GM12864 (cell line): ENCODE results near the gene MPC2.

ENCODE experiments used
- DNase-seq: peaks from one replicate; pipeline ENCODE4 v3.0.0-alpha.2; 2011; ENCODE audit warnings: low read depth
- H3K4me3 ChIP-seq: 2 replicates; pipeline ENCODE4 v1.5.1; 2011; ENCODE audit warnings: mild to moderate bottlenecking, low read depth, low read length, control low read depth
- CTCF ChIP-seq: IDR thresholded peaks from 2 replicates; pipeline ENCODE4 v1.5.1; 2011; ENCODE audit warnings: low read depth, mild to moderate bottlenecking, moderate library complexity, low read length, control low read depth, inconsistent platforms; ENCODE audit errors: missing control alignments

MPC2 gene

GRCh38 chr1:167949785-167950184 lies 12.9 kb upstream of the MPC2 start:
- no peak for TF ChIP-seq CTCF
- DNase-seq = no peak
- no peak overlapping the region for H3K4me3 ChIP-seq

- no peak overlapping the region for H3K4me3 ChIP-seq
- DNase-seq = no peak
- TF ChIP-seq CTCF = no peak
Measured at GRCh38 chr1:167947733-167948132, 10.9 kb upstream of the MPC2 start.

GRCh38 chr1:167943541-167943940 lies 6.7 kb upstream of the MPC2 start:
- H3K4me3 ChIP-seq = no peak overlapping the region
- no peak for DNase-seq
- no peak for TF ChIP-seq CTCF

- DNase-seq = no peak
Measured at GRCh38 chr1:167940264-167940663, 3.4 kb upstream of the MPC2 start.

GRCh38 chr1:167938080-167938636 lies 1.3 kb upstream of the MPC2 start:
- DNase-seq = no peak
- no peak for TF ChIP-seq CTCF
- H3K4me3 ChIP-seq = peak overlapping the region; percentile 75

More at GRCh38 chr1:167940264-167940663, 3.4 kb upstream of the MPC2 start:
- no peak for TF ChIP-seq CTCF
- H3K4me3 ChIP-seq = no peak overlapping the region

- no peak for TF ChIP-seq CTCF
- no peak for DNase-seq
- peak overlapping the region; percentile 75 for H3K4me3 ChIP-seq
Measured at GRCh38 chr1:167937709-167938010, 788 bp upstream of the MPC2 start.
